GM12878 (cell line): ENCODE measurements around the gene FYB1. TPM values are rescaled to one million over a fixed set of nuclear protein-coding genes. Genes with fewer than 3 reads are reported as not detected.

Source experiments
- ATAC-seq: fragments of 200-7000 bp; cut with Tn5 transposase; 3 replicates; pipeline ENCODE4 v1.9.1; 2020; ENCODE audit warnings: mild to moderate bottlenecking, moderate library complexity
- BruUV-seq: library from RNA; stranded (reverse); fragments of 400-500 nt; replicated peaks from 2 replicates; lab custom pipeline; 2021; lab: Mats Ljungman, UMichigan
- CTCF ChIA-PET: fragments of 300-600 bp; sonication (Branson Sonifier 250); formaldehyde crosslinking; extraction: SDS; loops from one replicate; lab custom pipeline; 2021; ENCODE audit warnings: inconsistent platforms; lab: Yijun Ruan, JAX
- POLR2A ChIA-PET: fragments of 350-600 bp; formaldehyde crosslinking; extraction: SDS; loops from one replicate; lab custom pipeline; 2021; ENCODE audit warnings: inconsistent platforms; lab: Charles Lee
- RAD21 ChIA-PET: fragments of 300-600 bp; sonication (Branson Sonifier 250); formaldehyde crosslinking; loops from one replicate; lab custom pipeline; 2023; ENCODE audit warnings: antibody characterized with exemption; ENCODE audit not compliant: unreplicated experiment; lab: Charles Lee
- SMC1A ChIA-PET: fragments of 300-600 bp; sonication (Branson Sonifier 250); formaldehyde crosslinking; loops from one replicate; lab custom pipeline; 2023; ENCODE audit not compliant: unreplicated experiment, uncharacterized antibody; lab: Charles Lee
- DNase-seq: peaks from one replicate; pipeline ENCODE4 v3.0.0-alpha.2; 2011; ENCODE audit warnings: low read depth, low spot score
- FAIRE-seq: peaks from 3 replicates; lab custom pipeline; 2011; peaks lifted over from hg19 to GRCh38; lab: Jason Lieb, UNC
- H2AFZ ChIP-seq: 2 replicates; pipeline ENCODE4 v1.6.0; 2011; ENCODE audit warnings: low read depth, low read length, control low read depth; ENCODE audit not compliant: control insufficient read depth
- H3K27ac ChIP-seq: 2 replicates; pipeline ENCODE4 v1.5.1; 2011; ENCODE audit warnings: control low read depth; ENCODE audit not compliant: control insufficient read depth, insufficient read depth
- H3K27me3 ChIP-seq, 2 experiments: replicated peaks in 1 of 2; 2 replicates each; pipeline versions ENCODE4 v1.6.0 to v1.6.1; 2011; ENCODE audit warnings: low read length in 1 of 2; ENCODE audit not compliant: control insufficient read depth in 2 of 2, insufficient read depth in 2 of 2
- H3K36me3 ChIP-seq, 2 experiments: 2 replicates each; pipeline ENCODE4 v1.5.1; 2011; ENCODE audit warnings: low read length in 1 of 2; ENCODE audit not compliant: control insufficient read depth in 2 of 2, insufficient read depth in 2 of 2
- H3K4me1 ChIP-seq: 2 replicates; pipeline ENCODE4 v1.6.1; 2011; ENCODE audit warnings: mild to moderate bottlenecking, low read length, moderate library complexity, mixed read lengths; ENCODE audit not compliant: control insufficient read depth, insufficient read depth
- H3K4me2 ChIP-seq: 2 replicates; pipeline ENCODE4 v1.6.0; 2011; ENCODE audit warnings: control low read depth; ENCODE audit not compliant: control insufficient read depth, insufficient read depth
- H3K4me3 ChIP-seq: fragments of 200-600 bp; sonication (generic); 2 replicates; pipeline ENCODE4 v1.5.1; 2016
- H3K79me2 ChIP-seq: 2 replicates; pipeline ENCODE4 v1.6.0; 2011; ENCODE audit warnings: low read length; ENCODE audit not compliant: control insufficient read depth, insufficient read depth
- H3K9ac ChIP-seq: 2 replicates; pipeline ENCODE4 v1.8.0; 2011; ENCODE audit warnings: low read length, control low read depth, mixed read lengths; ENCODE audit not compliant: control insufficient read depth, insufficient read depth
- H3K9me3 ChIP-seq: replicated peaks from 3 replicates; pipeline ENCODE4 v1.5.1; 2011; ENCODE audit warnings: mild to moderate bottlenecking, low read length; ENCODE audit not compliant: control insufficient read depth, insufficient read depth
- H4K20me1 ChIP-seq: 2 replicates; pipeline ENCODE4 v1.6.0; 2011; ENCODE audit not compliant: control insufficient read depth, insufficient read depth
- CBX5 ChIP-seq: sonication (generic); IDR thresholded peaks from 2 replicates; pipeline ENCODE4 v1.6.1; 2016; ENCODE audit warnings: low read depth, moderate library complexity, mild to moderate bottlenecking, inconsistent platforms
- CEBPB ChIP-seq, 2 experiments: fragments of 150-350 bp in 1 of 2; IDR thresholded peaks; 2 replicates each; pipeline ENCODE4 v1.6.1; 2012 to 2014; ENCODE audit warnings: low read depth in 2 of 2, low read length in 2 of 2, borderline replicate concordance in 1 of 2, inconsistent platforms in 1 of 2
- CREB1 ChIP-seq: IDR thresholded peaks from 2 replicates; pipeline ENCODE4 v1.6.1; 2012; ENCODE audit warnings: low read depth, mild to moderate bottlenecking, inconsistent platforms
- E2F4 ChIP-seq: IDR thresholded peaks from 2 replicates; pipeline ENCODE4 v1.6.1; 2012; ENCODE audit warnings: low read depth, low read length, improper control_type of control experiment
- ELK1 ChIP-seq: IDR thresholded peaks from 2 replicates; pipeline ENCODE4 v1.6.1; 2012; ENCODE audit warnings: low read depth, low read length, improper control_type of control experiment
- FOS ChIP-seq: IDR thresholded peaks from 3 replicates; pipeline ENCODE4 v1.6.1; 2011; ENCODE audit warnings: borderline replicate concordance; ENCODE audit not compliant: insufficient read length; ENCODE audit errors: extremely low read depth
- KAT2A ChIP-seq: conservative IDR thresholded peaks from 2 replicates; pipeline ENCODE4 v1.6.1; 2011; ENCODE audit warnings: low read depth, low read length; ENCODE audit not compliant: control insufficient read depth
- KDM1A ChIP-seq: fragments of 200-600 bp; sonication (generic); IDR thresholded peaks from 2 replicates; pipeline ENCODE4 v1.6.1; 2016; ENCODE audit warnings: borderline replicate concordance
- KLF5 ChIP-seq: fragments of 450-650 bp; IDR thresholded peaks from 2 replicates; pipeline ENCODE4 v1.6.1; 2014; ENCODE audit warnings: mild to moderate bottlenecking; ENCODE audit not compliant: partially characterized antibody
- LARP7 ChIP-seq: fragments of 450-650 bp; IDR thresholded peaks from 2 replicates; pipeline ENCODE4 v1.6.1; 2017; ENCODE audit warnings: mild to moderate bottlenecking
- MYC ChIP-seq: IDR thresholded peaks from 2 replicates; pipeline ENCODE4 v1.6.1; 2011; ENCODE audit warnings: mild to moderate bottlenecking, low read length, moderate library complexity, inconsistent platforms; ENCODE audit not compliant: insufficient read depth, insufficient replicate concordance, insufficient read length, severe bottlenecking
- NFYA ChIP-seq: IDR thresholded peaks from 2 replicates; pipeline ENCODE4 v1.6.1; 2011; ENCODE audit warnings: low read depth, mild to moderate bottlenecking, low read length, improper control_type of control experiment, borderline replicate concordance
- NR2C2 ChIP-seq: IDR thresholded peaks from 2 replicates; pipeline ENCODE4 v1.6.1; 2011; ENCODE audit warnings: borderline replicate concordance, low read depth; ENCODE audit not compliant: control insufficient read depth, insufficient read length
- PML ChIP-seq: IDR thresholded peaks from 2 replicates; pipeline ENCODE4 v1.6.1; 2012; ENCODE audit warnings: low read length, inconsistent platforms
- RAD21 ChIP-seq: IDR thresholded peaks from 2 replicates; pipeline ENCODE4 v1.6.1; 2011; ENCODE audit warnings: mild to moderate bottlenecking, low read depth, low read length, moderate library complexity; ENCODE audit not compliant: insufficient read depth
- RAD51 ChIP-seq: fragments of 450-650 bp; IDR thresholded peaks from 2 replicates; pipeline ENCODE4 v1.6.1; 2016; ENCODE audit warnings: moderate library complexity, mild to moderate bottlenecking, inconsistent platforms
- RBBP5 ChIP-seq: fragments of 200-600 bp; sonication (generic); conservative IDR thresholded peaks from 2 replicates; pipeline ENCODE4 v1.6.1; 2016
- ZNF217 ChIP-seq: fragments of 450-650 bp; IDR thresholded peaks from 2 replicates; pipeline ENCODE4 v1.6.1; 2017; ENCODE audit warnings: antibody characterized with exemption, mild to moderate bottlenecking
- ZNF622 ChIP-seq: fragments of 450-650 bp; IDR thresholded peaks from 2 replicates; pipeline ENCODE4 v1.6.1; 2017; ENCODE audit warnings: mild to moderate bottlenecking, inconsistent platforms
- in situ Hi-C: fragments of 300-500 bp; cut with MboI; formaldehyde crosslinking; loops from 9 replicates; pipeline ENCODE4 v1.14.3; 2018; ENCODE audit warnings: mixed read lengths
- intact Hi-C: fragments of 100-400 bp; cut with micrococcal nuclease; formaldehyde crosslinking; loops from one replicate; pipeline ENCODE4 v1.14.2; 2022; ENCODE audit not compliant: unreplicated experiment
- polyA plus RNA-seq, 11 experiments: library from polyadenylated mRNA; depleted of rRNA in 4 of 11; unstranded in 6 of 11; stranded (reverse) in 5 of 11; fragments of >200 nt; fragmentation: Nextera tagmentation in 4 of 11; fragmentation: Illumina TruSeq in 1 of 11; extraction: Ambion mirVana in 4 of 11; extraction: Trizol in 1 of 11; gene quantifications; 1 replicate in 1 of 11; 2 replicates in 10 of 11; pipeline versions ENCODE4 v1.2.1 to v1.2.3, GENCODE V29; 2011 to 2016; ENCODE audit warnings: inconsistent platforms in 2 of 11, missing spikeins in 2 of 11, low read depth in 1 of 11
- total RNA-seq, 4 experiments: library from RNA; depleted of rRNA in 3 of 4; stranded (reverse); fragments of >200 nt in 3 of 4; fragmentation: Illumina TruSeq in 1 of 4; extraction: Trizol in 1 of 4; gene quantifications; 2 replicates each; pipeline versions ENCODE4 v1.2.1 to v1.2.3, GENCODE V29; 2013 to 2021
- TF ChIP-seq, protein P1 (sequence below): fragments of 450-650 bp; formaldehyde crosslinking; IDR thresholded peaks from 2 replicates; pipeline ENCODE4 v1.4.0; 2022; ENCODE audit warnings: mild to moderate bottlenecking, moderate library complexity

FYB1 gene
- total and polyA plus RNA-seq, 10 of the 15 experiments (the other 5 are each of a cell fraction or from before 2014, with no cell fraction given): 0.06 to 4.3 (median 0.25) TPM; not detected in 2

DNA sequence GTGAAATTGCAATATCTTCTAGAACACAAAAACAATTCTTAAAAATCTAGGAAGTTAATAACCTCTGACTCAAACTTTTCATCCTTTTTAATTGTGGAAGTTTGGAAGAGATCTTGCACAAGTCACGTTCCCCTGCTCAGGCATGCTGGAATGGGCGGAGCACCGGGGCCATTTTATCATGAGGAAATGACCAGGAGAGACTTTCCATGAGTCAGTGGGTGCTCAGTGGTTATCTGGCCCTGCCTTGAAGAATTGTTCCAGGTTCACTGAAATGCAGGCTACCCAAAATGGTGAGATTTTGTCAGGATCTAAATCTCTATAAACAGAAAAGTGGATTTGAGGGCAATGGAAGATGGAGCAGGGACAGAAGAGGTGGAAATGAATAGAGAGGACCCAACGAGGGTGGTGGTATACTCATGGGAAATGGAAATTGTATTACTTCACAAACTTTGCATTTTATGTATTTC is 61.2 kb downstream of the FYB1 start (continued):
- TF ChIP-seq FOS: no peak
- TF ChIP-seq NFYA: no peak

DNA sequence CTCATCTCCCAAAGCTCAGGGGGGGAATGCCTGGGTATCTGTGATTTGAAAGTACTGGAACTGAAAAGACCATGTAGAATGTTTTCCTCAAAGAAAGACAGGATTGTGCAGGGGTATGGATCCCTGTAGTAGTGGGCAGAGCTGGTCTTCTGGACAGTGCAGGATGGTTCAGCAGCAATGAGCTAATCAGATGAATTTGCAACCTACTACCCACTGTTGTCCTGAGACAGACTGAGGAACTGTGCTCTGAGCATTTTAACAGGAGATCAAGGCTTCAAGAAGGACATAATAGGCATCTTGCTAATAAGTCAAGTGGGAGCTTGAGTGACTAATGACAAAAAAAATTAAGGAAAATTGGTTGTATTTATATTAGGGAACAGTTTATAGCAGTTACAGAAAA is 61.7 kb downstream of the FYB1 start:
- SMC1A ChIA-PET: interaction anchor here (0.6 to 1.8 kb wide), 5 partner anchors 19 to 74 kb away, joined by 3 to 7 read pairs (median 4); no protein-coding TSS in a partner anchor
- Histone ChIP-seq H3K4me3 (no peak overlapping the region), H3K4me2 (no peak overlapping the region), H3K79me2 (no peaks in the 10 kb centered on the region), H4K20me1 (no peaks in the 10 kb centered on the region), H3K4me1 (no peaks in the 10 kb centered on the region), H3K27ac (no peak overlapping the region), H2AFZ (no peak overlapping the region), H3K27me3 (no peaks in the 10 kb centered on the region), H3K9me3 (no peaks in the 10 kb centered on the region), H3K9ac (no peak overlapping the region), H3K36me3 (no peaks in the 10 kb centered on the region)
- FAIRE-seq (no peak), ATAC-seq (no peak), DNase-seq (no peak)
- RAD21 ChIA-PET: interaction anchor here (1.1 kb wide), 1 partner anchor 60 kb away, joined by 3 read pairs; no protein-coding TSS in a partner anchor
- in situ Hi-C loops (no loop called here), intact Hi-C loops (no loop called here)
- POLR2A ChIA-PET: no interaction called here
- no TSS peak for BruUV-seq
- CTCF ChIA-PET: interaction anchor here (0.5 to 1.4 kb wide), 3 partner anchors 16 to 302 kb away, joined by 3 to 4 read pairs (median 3); no protein-coding TSS in a partner anchor
- no peak for TF ChIP-seq RAD51
- no peak for TF ChIP-seq CREB1
- TF ChIP-seq ZNF217: no peak
- TF ChIP-seq MYC: no peak
- TF ChIP-seq, protein P1, sequence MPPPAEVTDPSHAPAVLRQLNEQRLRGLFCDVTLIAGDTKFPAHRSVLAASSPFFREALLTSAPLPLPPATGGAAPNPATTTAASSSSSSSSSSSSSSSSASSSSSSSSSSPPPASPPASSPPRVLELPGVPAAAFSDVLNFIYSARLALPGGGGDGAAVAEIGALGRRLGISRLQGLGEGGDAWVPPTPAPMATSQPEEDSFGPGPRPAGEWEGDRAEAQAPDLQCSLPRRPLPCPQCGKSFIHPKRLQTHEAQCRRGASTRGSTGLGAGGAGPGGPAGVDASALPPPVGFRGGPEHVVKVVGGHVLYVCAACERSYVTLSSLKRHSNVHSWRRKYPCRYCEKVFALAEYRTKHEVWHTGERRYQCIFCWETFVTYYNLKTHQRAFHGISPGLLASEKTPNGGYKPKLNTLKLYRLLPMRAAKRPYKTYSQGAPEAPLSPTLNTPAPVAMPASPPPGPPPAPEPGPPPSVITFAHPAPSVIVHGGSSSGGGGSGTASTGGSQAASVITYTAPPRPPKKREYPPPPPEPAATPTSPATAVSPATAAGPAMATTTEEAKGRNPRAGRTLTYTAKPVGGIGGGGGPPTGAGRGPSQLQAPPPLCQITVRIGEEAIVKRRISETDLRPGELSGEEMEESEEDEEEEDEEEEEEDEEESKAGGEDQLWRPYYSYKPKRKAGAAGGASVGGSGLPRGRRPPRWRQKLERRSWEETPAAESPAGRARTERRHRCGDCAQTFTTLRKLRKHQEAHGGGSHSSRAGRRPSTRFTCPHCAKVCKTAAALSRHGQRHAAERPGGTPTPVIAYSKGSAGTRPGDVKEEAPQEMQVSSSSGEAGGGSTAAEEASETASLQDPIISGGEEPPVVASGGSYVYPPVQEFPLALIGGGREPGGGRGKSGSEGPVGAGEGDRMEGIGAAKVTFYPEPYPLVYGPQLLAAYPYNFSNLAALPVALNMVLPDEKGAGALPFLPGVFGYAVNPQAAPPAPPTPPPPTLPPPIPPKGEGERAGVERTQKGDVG (CRISPR knock-in tag): no peak
- TF ChIP-seq E2F4: no peak
- TF ChIP-seq PML: no peak
- no peak for TF ChIP-seq KDM1A
- no peak for TF ChIP-seq KAT2A
- no peak for TF ChIP-seq ZNF622
- no peak for TF ChIP-seq NR2C2
- TF ChIP-seq CBX5: no peak
- TF ChIP-seq KLF5: no peak
- TF ChIP-seq LARP7: no peak
- no peak for TF ChIP-seq RAD21
- no peak for TF ChIP-seq ELK1
- TF ChIP-seq RBBP5: no peak
- TF ChIP-seq CEBPB (IDR thresholded peaks at IDR 0.05; ENCODE audit: borderline replicate concordance in 1 of 2, low read depth in 2 of 2, low read length in 2 of 2): no peak
